ENCODE data around the gene IGFLR1.
"Not testable (repeated sequence)": the region's sequence is repeated elsewhere in the genome, so short reads cannot be mapped to it uniquely, and the experiment has no call there.

The IGFLR1 gene

GRCh38 chr19:35777086-35777841 lies 35.0 kb upstream of the IGFLR1 start:
- FAIRE-seq = no peak

- FAIRE-seq = no peak
These were observed 34.0 kb upstream of the IGFLR1 start for GRCh38 chr19:35776102-35776788.

GRCh38 chr19:35775298-35776101 lies 33.2 kb upstream of the IGFLR1 start, which contains the start of gene ARHGAP33:
TSS of gene ARHGAP33 (plus strand) at chr19:35775564. CDS start at chr19:35775659, 95 bp downstream.
- peak; percentile 93 for FAIRE-seq

DNA sequence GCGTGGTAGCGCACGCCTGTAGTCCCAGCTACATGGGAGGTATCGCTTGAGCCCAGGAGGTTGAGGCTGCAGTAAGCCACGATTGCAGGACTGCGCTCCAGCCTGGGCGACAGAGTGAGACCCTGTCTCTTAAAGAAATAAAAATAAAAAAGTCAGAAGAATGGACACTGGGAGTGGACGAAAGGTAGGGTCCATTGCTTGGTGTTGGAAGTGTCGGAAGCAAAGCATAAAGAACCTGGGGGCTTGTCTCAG lies 32.7 kb upstream of the IGFLR1 start:
- no peak for FAIRE-seq

DNA sequence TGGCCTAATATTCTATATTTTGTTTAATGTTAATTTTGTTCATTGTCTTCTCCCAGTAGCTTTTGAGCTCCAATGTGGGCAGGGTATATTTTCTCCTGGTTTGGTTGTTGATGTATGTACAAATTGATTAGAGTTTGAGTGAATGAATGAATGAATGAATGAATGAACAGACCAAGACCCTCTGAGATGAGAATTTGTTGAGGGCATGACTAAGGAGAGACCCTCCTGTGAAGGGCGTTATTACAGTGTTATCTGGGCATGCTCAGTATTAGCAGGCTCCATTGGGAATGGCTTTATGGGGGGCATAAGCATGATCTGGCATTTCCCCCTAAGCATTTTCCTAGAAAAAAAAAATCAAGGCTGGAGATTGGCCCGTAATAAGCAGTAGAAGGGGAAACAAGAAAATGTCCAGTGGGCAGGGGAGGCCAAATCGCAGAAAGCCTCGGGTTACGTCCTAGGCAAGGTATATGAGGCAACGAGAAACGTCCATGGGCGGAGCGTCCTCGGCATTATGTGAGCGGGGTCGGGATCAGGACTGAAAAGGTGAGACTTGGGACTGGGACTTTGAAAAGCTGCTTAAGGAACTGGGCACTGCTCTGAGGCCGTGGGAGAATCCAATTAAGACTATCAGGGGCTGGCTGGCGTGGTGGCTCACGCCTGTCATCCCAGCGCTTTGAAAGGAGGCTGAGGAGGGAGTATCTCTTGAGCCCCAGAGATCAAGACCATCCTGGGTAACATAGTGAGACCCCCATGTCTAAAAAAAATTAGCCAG lies 32.2 kb upstream of the IGFLR1 start:
- FAIRE-seq = no peak

DNA sequence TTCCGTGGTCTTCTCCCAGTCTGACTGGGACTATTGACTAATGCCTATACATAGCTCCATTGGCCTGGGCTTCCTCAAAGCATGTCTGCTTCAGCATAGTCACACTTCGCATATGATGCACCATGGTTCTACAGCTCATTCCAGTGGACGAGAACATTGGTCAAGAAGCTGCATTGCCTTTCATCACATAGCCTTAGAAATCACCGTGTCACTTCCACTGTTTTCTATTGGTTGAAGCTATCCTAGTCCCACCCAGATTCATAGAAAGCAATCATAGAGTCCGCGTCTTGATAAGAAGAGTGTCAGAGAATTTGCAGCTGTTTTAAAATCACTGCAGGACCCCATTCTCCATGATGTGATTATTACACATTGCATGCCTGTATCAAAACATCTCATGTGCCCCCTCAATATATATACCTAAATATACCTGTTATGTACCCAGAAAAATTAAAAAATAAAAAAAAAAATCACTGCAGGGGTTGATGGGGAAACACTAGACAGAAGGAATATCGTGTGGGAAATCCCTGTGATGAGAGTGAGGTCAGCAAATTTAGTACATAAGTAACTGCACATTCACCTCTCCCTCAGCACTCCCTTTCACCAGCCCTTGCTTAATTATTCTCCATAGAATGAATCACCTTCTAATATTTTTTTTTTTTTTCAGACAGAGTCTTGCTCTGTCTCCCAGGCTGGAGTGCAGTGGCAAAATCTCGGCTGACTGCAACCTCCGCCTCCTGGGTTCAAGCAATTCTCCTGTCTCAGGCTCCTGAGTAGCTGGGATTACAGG lies 31.0 kb upstream of the IGFLR1 start:
- no peak for FAIRE-seq

DNA sequence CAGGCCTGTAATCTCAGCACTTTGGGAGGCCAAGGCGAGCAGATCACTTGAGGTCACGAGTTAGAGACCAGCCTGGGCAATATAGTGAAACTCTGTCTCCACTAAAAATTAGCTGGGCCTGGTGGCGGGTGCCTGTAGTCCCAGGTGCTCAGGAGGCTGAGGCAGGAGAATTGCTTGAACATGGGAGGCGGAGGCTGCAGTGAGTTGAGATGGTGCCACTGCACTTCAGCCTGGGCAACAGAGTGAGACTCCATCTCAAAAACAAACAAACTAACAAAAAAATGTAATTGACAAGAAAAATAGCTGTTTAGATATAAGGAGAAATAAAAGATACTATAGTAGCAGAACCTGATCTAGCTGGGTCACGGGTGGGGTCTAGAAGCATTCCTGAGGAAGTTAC lies 30.1 kb upstream of the IGFLR1 start:
- FAIRE-seq = not testable (repeated sequence)

GRCh38 chr19:35768082-35768421 lies 25.8 kb upstream of the IGFLR1 start:
- no peak for FAIRE-seq

DNA sequence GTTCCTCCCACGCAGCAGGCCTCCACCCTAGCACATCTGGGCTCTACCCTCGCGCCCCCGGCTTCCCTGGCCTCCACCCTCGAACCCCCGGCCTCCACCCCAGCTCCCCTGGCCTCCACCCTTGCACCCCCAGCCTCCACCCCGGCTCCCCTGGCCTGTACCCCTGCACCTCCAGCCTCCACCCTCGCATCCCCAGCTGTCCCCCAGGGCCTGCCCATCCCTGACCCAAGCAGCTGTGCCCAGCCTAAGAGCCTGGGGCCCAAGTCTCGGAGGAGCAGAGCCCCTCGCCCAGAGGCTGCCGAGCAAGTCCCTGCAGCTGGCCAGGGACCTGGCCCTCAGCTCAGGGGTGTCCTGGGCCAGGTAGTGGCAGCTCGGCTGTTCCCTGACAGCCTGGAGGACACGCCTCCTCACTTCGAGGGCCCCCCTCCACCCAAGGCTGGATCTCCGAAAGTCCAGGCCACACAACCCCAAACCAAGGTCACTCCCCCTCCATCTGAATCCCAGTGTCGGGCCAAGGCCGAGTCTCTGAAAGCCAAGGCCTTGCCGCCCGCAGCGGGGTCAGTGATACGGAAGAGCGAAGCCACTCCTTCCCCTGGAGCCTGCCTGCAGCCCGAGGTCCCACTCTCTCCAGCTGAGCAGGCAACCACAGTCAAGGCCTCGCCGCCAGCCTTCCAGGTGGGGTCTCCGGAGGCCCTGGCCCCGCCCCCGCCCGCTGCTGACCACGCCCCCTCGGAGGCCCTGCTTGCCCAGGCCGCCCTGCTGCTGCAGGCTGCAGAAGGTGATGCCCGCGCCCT lies 25.2 kb upstream of the IGFLR1 start:
- FAIRE-seq = no peak

- no peak for FAIRE-seq
These were observed 24.4 kb upstream of the IGFLR1 start for GRCh38 chr19:35766571-35767104.

DNA sequence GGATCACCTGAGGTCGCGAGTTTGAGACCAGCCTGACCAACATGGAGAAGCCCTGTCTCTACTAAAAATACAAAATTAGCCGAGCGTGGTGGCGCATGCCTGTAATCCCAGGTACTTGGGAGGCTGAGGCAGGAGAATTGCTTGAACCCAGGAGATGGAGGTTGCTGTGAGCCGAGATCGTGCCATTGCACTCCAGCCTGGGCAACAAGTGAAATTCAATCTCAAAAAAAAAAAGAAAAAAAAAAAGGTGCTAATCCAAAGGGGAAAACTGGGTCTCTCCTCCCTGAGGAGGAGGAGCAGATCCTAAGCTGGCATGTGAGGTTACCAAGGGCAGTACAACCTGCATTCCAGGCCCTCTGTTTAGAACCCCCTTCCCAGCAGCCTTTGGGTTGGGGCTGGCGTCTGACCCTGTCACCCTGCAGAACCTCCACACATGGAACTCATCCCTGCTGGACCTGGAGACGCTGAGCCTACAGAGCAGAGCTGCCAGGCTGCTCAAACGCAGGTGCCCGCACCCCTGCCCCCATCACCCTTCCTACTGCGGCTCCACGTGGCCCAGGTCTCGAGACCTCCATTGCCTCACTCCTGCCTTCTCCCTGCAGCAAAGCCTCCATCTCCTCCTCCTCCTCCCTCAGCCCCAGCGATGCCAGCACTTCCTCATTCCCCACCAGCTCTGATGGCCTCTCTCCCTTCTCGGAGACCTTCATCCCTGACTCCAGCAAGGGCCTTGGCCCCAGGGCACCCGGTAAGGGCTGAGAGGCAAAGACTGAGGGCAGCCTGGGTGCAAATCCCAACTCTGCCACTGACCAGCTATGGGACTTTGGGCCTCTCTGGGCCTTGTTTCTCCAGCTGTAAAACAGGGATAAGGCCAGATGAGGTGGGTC lies 22.4 kb upstream of the IGFLR1 start:
- FAIRE-seq = no peak

DNA sequence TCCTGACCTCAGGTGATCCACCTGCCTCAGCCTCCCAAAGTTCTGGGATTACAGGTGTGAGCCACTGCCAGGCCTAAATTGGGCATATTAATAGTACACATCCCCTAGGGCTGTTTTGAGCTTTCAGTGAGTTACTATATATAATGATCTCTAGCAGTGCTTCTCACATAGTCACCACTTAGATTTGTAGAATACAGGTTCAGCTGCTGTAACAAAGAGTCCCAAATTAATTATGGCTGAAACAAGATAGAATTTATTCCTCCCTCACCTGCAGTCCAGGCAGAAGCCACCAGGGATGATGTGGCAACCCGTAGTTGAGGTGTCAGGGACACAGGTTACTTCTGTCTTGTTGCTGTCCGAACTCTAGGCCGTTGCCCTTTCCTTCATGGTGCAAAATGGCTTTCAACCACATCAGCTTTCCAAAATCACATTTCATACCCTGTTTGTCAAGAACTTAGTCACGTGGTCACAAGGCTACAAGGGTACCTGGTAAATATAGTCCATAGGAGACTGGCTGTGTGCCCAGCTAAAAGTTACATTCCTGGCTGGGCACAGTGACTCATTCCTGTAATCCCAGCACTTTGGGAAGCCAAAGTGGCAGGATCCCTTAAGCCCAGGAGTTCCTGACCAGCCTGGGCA lies 18.6 kb upstream of the IGFLR1 start:
- no peak for FAIRE-seq

- no peak for FAIRE-seq
These were observed 17.4 kb upstream of the IGFLR1 start for GRCh38 chr19:35759697-35760096.

DNA sequence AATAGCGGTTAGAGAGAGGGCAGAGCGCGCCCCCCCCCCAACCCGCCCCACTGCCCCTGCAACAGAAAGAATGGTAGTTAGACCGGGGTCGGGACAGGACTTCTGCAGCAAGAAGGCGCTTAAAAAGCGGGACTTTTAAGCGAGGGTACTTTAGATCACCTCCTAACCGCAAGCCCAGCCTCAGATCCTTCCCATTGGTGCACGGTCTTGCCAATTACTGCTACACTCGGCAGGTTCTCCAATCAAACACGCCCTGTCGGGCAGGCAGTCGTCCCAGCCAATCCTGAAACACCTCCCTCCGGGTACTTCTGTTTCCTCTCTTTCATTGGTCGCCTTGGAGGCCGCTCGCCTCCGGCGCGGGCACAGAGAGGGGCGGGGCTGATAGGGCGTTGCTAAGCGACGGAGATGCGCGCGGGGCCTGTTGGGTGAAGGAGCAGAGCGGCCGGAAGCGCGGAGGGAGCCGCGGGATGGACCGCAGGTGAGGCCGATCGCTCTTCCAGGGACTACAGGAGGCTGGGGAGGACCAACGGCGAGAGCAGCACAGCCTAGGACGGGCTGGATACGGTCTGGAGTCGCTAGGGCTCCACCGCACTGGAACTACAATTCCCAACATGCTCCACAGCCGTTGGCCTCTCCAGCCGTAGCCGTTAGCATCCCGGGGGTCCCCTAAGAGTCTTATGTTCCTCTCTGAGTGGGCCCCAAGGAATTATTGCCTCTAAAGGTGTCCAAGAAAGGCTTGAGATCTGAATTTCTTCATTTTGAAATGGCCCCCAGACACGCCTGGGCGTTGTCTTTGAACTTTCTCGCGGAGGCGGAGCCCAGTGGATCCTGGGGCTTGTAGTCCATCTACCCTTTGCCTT lies 15.7 kb upstream of the IGFLR1 start, which contains the start of gene PROSER3:
Gene PROSER3, plus strand, starts transcription at position 428 of the 860 bp plus-strand sequence. Its CDS starts 40 bp downstream, at position 468.
- FAIRE-seq = peak; percentile 96

DNA sequence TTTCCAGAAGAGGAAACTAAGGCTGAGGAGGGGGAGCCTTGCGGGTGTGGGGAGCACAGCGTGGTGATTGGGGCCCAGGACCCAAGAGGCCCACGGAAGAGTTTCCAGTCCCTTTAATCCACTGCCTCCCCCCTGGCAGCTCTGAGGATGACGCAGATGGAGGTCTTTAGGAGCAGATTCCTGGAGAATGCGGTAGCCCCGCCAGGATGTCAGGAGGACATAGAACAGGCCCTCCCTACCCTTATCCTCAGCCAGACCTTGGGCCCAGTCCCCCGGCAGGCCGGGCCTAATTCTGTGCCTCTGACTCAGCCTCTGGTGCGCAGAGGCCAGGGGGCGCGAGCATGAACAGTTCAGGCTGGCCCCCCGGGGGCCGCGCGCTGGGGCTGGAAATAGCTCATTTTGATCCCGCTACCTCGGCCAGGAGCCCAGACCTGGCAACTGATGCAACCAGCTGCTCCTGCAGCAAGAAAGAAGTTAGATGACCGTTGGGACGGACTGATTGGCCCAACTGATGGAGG lies 15.0 kb upstream of the IGFLR1 start:
- FAIRE-seq = no peak

DNA sequence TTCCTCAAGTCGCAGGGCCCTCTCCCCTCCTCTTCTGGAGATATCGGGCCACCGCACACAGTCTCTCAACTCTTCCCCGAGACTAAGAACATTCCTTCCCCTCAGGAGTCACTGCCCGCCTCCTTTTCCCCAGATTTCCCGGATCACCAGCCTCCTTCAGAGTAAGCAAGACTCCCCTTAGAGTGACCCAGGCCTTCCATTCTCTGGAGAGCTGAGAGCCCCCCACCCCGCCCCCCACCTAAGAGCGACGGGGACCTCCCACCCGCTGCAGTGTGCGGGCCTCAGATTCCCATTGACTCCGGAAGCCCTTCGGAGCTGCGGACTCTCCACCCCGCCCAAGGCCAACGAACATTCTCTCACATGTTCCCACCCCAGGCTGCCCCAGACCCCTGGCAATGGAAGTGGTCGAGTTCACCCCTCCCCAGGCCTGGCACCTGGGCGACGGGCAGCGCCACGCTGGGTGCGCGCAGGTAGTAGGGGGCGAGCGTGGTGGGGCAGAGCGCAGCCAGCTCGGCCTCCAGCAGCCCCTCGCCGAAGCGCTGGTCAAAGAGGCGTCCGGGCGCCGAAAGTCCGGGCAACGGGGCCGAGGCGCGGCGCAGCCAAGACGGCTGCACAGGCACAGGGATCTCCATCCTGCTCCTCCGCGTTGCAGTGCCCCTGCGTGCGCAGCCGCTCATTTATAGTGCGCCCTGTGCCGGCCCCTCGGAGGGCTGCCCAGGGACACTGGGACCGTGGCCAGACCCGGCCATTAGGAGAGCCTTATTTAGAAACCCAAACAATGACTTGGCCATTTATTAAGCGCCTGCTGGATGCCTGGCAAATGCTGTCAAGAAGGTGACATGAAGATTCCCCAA lies 14.4 kb upstream of the IGFLR1 start, which contains the start of gene HSPB6:
Gene HSPB6, minus strand, starts transcription at position 653 of the 854 bp plus-strand sequence. Its CDS starts 21 bp downstream, at position 632.
- FAIRE-seq = no peak
